GM18520 (cell line): ENCODE data around the gene PTGES3.
"Not testable (repeated sequence)": the region's sequence is repeated elsewhere in the genome, so short reads cannot be mapped to it uniquely, and the experiment has no call there.

Experiments
- ATAC-seq: cut with Tn5 transposase; IDR thresholded peaks from one replicate; pipeline ENCODE4 v1.9.1; 2021; ENCODE audit not compliant: unreplicated experiment

The PTGES3 gene

GRCh38 chr12:56713345-56713744, 25.3 kb upstream of the PTGES3 start:
- ATAC-seq = no peak

GRCh38 chr12:56709759-56710376, 21.8 kb upstream of the PTGES3 start:
- no peak for ATAC-seq

- ATAC-seq = not testable (repeated sequence)
Observed at GRCh38 chr12:56704522-56704921, 16.4 kb upstream of the PTGES3 start.

- ATAC-seq = no peak
Observed at GRCh38 chr12:56699020-56699661, 11.1 kb upstream of the PTGES3 start.

GRCh38 chr12:56695327-56696101, 7.4 kb upstream of the PTGES3 start:
- ATAC-seq = no peak

- ATAC-seq = no peak
Observed at GRCh38 chr12:56694161-56694560, 6.1 kb upstream of the PTGES3 start.

GRCh38 chr12:56688846-56689109, 694 bp upstream of the PTGES3 start:
- ATAC-seq = no peak

GRCh38 chr12:56687223-56688128, 608 bp downstream of the PTGES3 start:
- ATAC-seq = no peak

- ATAC-seq = no peak
Observed at GRCh38 chr12:56684745-56685359, 3.2 kb downstream of the PTGES3 start.

GRCh38 chr12:56682323-56682722, 5.8 kb downstream of the PTGES3 start:
- no peak for ATAC-seq

- no peak for ATAC-seq
Observed at GRCh38 chr12:56679883-56680575, 8.1 kb downstream of the PTGES3 start.

GRCh38 chr12:56678852-56679251, 9.2 kb downstream of the PTGES3 start:
- no peak for ATAC-seq

- ATAC-seq = no peak
Observed at GRCh38 chr12:56677680-56678079, 10.4 kb downstream of the PTGES3 start.

GRCh38 chr12:56676851-56677580, 11.1 kb downstream of the PTGES3 start:
- ATAC-seq = no peak

- no peak for ATAC-seq
Observed at GRCh38 chr12:56671608-56672007, 16.5 kb downstream of the PTGES3 start.

GRCh38 chr12:56670836-56671235, 17.2 kb downstream of the PTGES3 start:
- ATAC-seq = no peak

GRCh38 chr12:56668197-56668457, 20.0 kb downstream of the PTGES3 start:
- no peak for ATAC-seq

GRCh38 chr12:56661979-56662638, 26.0 kb downstream of the PTGES3 start:
- no peak for ATAC-seq

GRCh38 chr12:56661560-56661959, 26.5 kb downstream of the PTGES3 start:
- ATAC-seq = no peak
